ENCODE measurements around the gene CALN1. TPM values are rescaled to one million over a fixed set of nuclear protein-coding genes. Genes with fewer than 3 reads are reported as not detected.

CALN1 gene
- total and polyA plus RNA-seq, 2 of the 8 experiments (the other 6 are each of a cell fraction or from before 2014, with no cell fraction given): 6.4 to 15.2 TPM

DNA sequence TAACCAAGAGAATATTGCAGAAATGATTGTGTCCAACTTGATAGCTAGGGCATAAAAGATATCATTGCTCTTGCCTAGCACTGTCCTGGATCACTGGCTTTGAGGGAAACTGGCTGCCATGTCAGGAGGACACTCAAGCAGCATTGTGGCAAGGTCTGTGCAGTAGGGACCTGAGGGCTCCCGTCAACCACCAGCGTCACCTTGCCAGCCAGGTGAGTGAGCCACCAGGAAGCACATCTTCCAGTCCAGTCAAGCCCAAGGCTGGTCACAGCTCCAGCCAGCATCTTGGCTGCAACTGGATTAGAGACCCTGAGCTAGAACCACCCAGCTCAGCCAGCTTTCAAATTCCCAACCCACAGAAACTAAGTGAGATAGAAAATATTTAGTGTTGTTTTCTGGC, 392.7 kb downstream of the CALN1 start:
- H2BK20ac ChIP-seq (ENCODE audit: low read length): no peak overlapping the region
- H3K27ac ChIP-seq (ENCODE audit: low read depth, low read length): no peak overlapping the region
- H3K4me3 ChIP-seq (ENCODE audit: extremely low read depth in 1 of 4, insufficient read depth in 2 of 4, low read depth in 3 of 4, low read length in 4 of 4): no peak overlapping the region
- H3K4me1 ChIP-seq (replicated peaks in 1 of 4; ENCODE audit: control insufficient read depth in 3 of 4, insufficient read depth in 4 of 4, low read length in 3 of 4): no peaks in the 10 kb centered on the region
- no peak for TF ChIP-seq HDAC2 (IDR thresholded peaks at IDR 0.05; ENCODE audit: borderline replicate concordance in 1 of 2, low read depth in 2 of 2, low read length in 2 of 2)
- no peak overlapping the region for H3K4ac ChIP-seq (replicated peaks; ENCODE audit: insufficient read length, low read depth, low read length)
- no peak overlapping the region for H4K91ac ChIP-seq (replicated peaks; ENCODE audit: insufficient read length, low read length)
- FAIRE-seq (no peak), DNase-seq (ENCODE audit: low read depth in 1 of 2, low spot score in 2 of 2) (no peak)
- H2AFZ ChIP-seq (ENCODE audit: low read length): no peak overlapping the region
- H2BK15ac ChIP-seq (ENCODE audit: low read length): no peak overlapping the region
- H3K14ac ChIP-seq (ENCODE audit: insufficient read length): no peak overlapping the region
- no peak overlapping the region for H3K9ac ChIP-seq (replicated peaks in 1 of 4; ENCODE audit: extremely low read depth in 1 of 4, low read depth in 3 of 4, low read length in 3 of 4)
- no peaks in the 10 kb centered on the region for H3K9me3 ChIP-seq (ENCODE audit: insufficient read depth in 2 of 2, low read depth in 1 of 2, low read length in 1 of 2)
- H3K23ac ChIP-seq (ENCODE audit: insufficient read length): no peak overlapping the region
- H3K23me2 ChIP-seq (ENCODE audit: low read depth, low read length): no peaks in the 10 kb centered on the region
- no peak overlapping the region for H3K56ac ChIP-seq (replicated peaks; ENCODE audit: insufficient read length, low read depth, low read length)
- ChIA-PET CTCF (ENCODE audit: partially characterized antibody) (no interaction called here), POLR2A (ENCODE audit: partially characterized antibody) (no interaction called here)
- no peaks in the 10 kb centered on the region for H3K36me3 ChIP-seq (ENCODE audit: control insufficient read depth in 2 of 4, insufficient read depth in 4 of 4, low read length in 3 of 4)
- no peak overlapping the region for H2BK120ac ChIP-seq (replicated peaks; ENCODE audit: low read depth, low read length)
- H3K18ac ChIP-seq (ENCODE audit: extremely low read depth, low read length): no peak overlapping the region
- no peak overlapping the region for H3K4me2 ChIP-seq (ENCODE audit: insufficient read depth in 1 of 2, low read depth in 2 of 2, low read length in 2 of 2)
- H2BK12ac ChIP-seq (ENCODE audit: low read depth, low read length): no peak overlapping the region
- H3K79me2 ChIP-seq (ENCODE audit: control insufficient read depth in 1 of 2, insufficient read depth in 2 of 2, low read length in 2 of 2): no peaks in the 10 kb centered on the region
- H3K27me3 ChIP-seq (replicated peaks in 1 of 4; ENCODE audit: control insufficient read depth in 3 of 4, extremely low read depth in 1 of 4, insufficient read depth in 3 of 4, low read length in 3 of 4): no peaks in the 10 kb centered on the region
- H2BK5ac ChIP-seq (ENCODE audit: low read depth, low read length): no peak overlapping the region
- H3K79me1 ChIP-seq (ENCODE audit: low read depth, low read length): no peaks in the 10 kb centered on the region
- no peak overlapping the region for H2AK5ac ChIP-seq (ENCODE audit: low read depth, low read length)
- WGBS, 2 experiments (ENCODE audit: extremely low coverage in 1 of 2, insufficient coverage in 1 of 2, insufficient read length in 1 of 2, insufficient replicate concordance in 2 of 2, low coverage in 1 of 2, low lambda C conversion rate in 2 of 2, missing lambda C conversion rate in 1 of 2): 100% methylated on average over 2 of the region's 2 CpGs; no CpG with 5 or more reads in 1 of the 2 experiments
- H4K8ac ChIP-seq (ENCODE audit: extremely low read depth, insufficient read depth, low read length): no peak overlapping the region
- no peak overlapping the region for H4K5ac ChIP-seq (ENCODE audit: insufficient read length, low read depth, low read length)
- H4K20me1 ChIP-seq (replicated peaks in 1 of 2; ENCODE audit: control insufficient read depth in 1 of 2, insufficient read depth in 2 of 2, low read length in 2 of 2): no peaks in the 10 kb centered on the region

Data from H1 (cell line).